Activated naive CD4-positive, alpha-beta T cell treated with anti-CD3 and anti-CD28 coated beads, Interleukin-2, amount 50 U/mL, for 72 hours (primary cell): ENCODE results near the gene HABP2. TPM values are rescaled to one million over a fixed set of nuclear protein-coding genes. Genes with fewer than 3 reads are reported as not detected.

ENCODE experiments used
- ATAC-seq, 2 donors: fragments of 150-1000 bp; cut with Tn5 transposase; 2 replicates each; pipeline ENCODE4 v1.10.0; 2021; ENCODE audit warnings: mild to moderate bottlenecking in 2 of 2, moderate library complexity in 2 of 2
- DNase-seq, 2 donors: peaks; one replicate each; pipeline ENCODE4 v3.0.0; 2021 to 2022; ENCODE audit warnings: low spot score in 2 of 2
- H3K27ac Mint-ChIP-seq, 2 donors: one replicate each; pipeline ENCODE4 v1.8.0; 2022; ENCODE audit warnings: mild to moderate bottlenecking in 2 of 2, mixed read lengths in 2 of 2
- H3K36me3 Mint-ChIP-seq, 2 donors: one replicate each; pipeline ENCODE4 v1.8.0; 2022; ENCODE audit warnings: mixed read lengths in 2 of 2
- H3K9me3 Mint-ChIP-seq, 2 donors: one replicate each; pipeline ENCODE4 v1.8.0; 2022; ENCODE audit warnings: mixed read lengths in 2 of 2
- total RNA-seq, 2 donors: library from RNA; stranded (reverse); gene quantifications; one replicate each; pipeline ENCODE4 v1.2.3, GENCODE V29; 2022

HABP2 gene
- total RNA-seq, 2 donors from 2014 or later = not detected

- ATAC-seq = no peak
- no peak overlapping the region for H3K27ac Mint-ChIP-seq
- no peaks in the 10 kb centered on the region for H3K9me3 Mint-ChIP-seq
- no peak for DNase-seq
- no peaks in the 10 kb centered on the region for H3K36me3 Mint-ChIP-seq
Observed at GRCh38 chr10:113609704-113610108, 56.9 kb downstream of the HABP2 start.

DNA sequence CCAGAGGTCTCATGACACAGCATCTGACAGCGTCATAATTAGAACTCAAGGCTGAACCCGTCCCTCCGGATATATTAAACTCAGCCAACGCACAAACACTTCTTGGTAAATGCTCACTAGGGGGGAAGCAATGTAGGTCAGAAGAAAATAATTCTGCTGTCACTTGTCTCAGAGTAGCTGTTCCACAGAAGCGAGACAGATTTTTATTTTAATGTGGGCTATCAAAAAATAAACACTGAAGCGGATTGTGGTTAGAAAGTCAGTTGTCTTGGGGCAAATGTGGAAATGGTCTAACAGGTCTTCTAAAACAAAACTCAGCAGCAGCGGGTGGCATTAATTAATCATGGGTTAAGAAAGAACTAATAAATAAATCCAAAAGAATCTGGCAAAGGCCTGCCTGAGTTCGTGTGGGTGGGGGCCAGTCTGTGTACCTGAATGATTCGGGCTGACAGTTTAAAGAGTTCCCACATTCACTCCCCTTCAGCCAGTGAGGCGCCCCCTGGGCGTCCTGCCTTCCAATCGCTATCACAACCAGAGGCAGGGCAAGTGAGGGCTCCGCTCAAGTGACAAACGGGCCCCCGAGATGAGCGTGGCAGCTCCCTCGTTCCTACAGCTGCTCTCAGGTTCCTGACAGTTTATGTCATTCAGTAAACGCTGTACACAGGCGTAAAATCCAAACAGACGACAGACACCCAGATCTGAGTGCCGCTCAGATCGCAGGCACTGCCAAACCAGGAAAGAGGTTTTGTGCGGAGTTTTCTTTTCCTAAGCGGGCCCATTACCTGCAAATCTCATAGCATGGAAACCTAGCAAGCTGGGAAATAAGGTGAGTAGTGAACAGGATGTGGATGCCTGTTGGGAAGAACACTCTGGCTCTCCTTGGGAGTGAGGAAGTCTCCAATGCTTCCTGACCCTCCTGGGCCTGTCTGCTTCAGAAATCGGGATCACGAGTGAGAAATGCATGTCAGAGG lies 58.1 kb downstream of the HABP2 start:
- H3K27ac Mint-ChIP-seq = no peak overlapping the region
- no peak for ATAC-seq

DNA sequence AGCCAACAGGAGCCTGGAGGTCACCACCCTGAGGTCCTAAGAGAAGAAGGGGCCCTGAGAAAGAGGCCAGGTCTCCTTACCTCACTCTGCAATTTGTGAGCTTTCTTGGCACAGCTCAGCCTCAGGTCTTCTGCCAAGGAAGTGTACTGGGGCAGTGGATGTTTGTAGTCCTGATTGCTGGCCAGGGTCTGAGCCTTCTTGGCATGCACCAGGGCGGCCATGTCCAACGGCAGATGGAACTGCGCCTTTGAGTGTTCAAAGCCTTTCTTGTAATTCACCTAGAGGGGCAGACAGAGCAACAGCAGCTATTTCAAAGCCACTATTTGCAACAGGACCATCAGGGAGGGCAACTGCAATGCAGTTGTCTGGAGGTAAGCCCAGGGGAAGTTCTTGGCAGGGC lies 59.3 kb downstream of the HABP2 start:
- Mint-ChIP-seq H3K27ac (no peak overlapping the region), H3K36me3 (no peaks in the 10 kb centered on the region), H3K9me3 (no peaks in the 10 kb centered on the region)
- DNase-seq (no peak), ATAC-seq (no peak)

More for the DNA sequence above, 58.1 kb downstream of the HABP2 start:
- Mint-ChIP-seq H3K9me3 (no peaks in the 10 kb centered on the region), H3K36me3 (no peaks in the 10 kb centered on the region)
- no peak for DNase-seq

DNA sequence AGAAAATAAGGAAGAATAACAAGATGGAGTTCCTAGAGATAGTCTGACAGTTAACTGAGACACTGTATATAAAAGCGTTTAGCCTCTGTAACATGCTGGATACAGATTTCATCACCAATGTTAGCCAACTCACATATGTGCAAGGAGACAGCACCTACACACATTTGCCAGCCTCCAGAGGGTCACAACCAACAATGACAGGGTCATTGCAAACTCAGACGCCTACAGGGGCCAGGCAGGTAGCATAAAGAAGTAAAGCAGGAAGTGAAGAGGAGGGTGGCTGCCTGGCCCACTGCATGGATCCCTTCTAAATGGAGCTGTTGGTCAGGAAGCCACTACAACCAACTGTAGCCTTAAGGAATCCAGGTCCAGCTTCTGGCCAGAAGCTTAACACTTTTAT lies 60.6 kb downstream of the HABP2 start:
- DNase-seq = no peak
- Mint-ChIP-seq H3K27ac (no peak overlapping the region), H3K9me3 (no peaks in the 10 kb centered on the region), H3K36me3 (no peaks in the 10 kb centered on the region)
- no peak for ATAC-seq

DNA sequence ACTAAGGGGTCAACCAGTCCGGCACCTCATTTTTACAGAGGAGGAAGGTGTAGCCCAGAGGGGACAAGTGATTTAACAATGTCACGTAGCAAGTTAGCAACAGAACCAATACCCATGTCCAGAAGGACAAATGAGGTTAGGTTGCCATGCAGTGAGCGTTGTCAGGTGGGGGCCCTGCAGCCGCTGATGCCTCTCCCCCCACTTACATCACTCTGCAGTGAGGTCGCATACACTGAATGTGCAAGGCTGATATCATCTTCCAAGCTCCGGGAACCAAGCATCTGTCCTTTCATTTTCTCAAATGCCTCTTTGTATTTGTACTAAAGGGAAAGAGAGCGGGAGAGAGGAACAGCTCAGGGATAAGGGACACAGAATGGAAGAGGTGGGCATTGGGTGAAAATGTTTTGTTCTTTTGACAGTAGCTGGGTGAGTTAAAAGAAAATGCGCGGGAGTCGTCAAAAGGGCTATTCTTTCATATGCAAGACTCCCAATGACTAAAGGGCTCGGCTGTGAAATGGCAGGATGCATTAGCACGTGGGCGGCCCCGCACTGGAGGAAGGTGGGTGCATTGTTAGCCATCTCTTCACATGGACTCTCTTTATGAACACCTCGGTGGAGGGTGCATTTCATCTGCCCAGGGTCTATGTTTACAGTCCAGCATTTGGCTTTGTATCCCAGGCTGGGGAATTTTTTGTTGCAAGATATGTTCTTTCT lies 61.3 kb downstream of the HABP2 start:
- DNase-seq (no peak), ATAC-seq (no peak)
- Mint-ChIP-seq H3K9me3 (no peaks in the 10 kb centered on the region), H3K27ac (no peak overlapping the region), H3K36me3 (no peaks in the 10 kb centered on the region)

DNA sequence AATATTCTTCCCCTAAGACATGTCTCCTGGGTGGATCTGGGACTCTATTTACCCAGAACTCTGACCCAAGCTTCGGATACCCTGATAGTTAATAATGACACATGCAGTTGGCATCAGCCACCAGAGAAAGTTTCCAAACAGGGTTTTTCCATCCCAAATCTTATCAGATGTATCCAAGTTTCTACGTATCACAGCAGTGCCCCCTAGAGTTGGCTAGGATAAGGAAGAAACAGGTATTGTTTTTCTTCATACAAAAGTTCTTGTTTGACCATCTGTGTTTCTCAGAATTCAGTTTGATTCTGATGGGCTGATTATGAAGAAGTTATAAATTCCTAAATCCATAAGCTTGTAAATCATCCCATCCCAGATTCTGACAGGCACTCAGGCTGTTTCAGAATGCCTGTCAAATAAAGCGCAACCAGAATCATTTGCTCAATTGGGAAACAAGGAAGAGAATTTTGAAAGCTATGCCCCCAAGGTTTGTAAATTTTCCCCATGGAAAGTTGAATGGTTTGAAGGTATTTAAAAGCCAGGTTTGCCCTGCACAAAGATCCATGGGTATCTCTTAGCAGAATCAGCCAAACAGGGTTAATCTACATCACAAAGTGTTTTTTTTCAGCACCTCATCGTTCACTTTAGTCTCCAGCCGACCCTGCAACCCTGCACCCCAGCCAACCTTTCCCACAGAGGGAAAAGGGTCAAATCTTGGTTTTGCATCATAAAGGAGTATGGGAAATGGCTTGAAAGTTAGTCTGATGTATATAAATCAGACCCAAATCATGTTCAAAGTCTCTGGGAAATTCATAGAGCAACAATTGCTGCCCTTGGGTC lies 63.6 kb downstream of the HABP2 start:
- no peaks in the 10 kb centered on the region for H3K36me3 Mint-ChIP-seq
- no peak overlapping the region for H3K27ac Mint-ChIP-seq
- no peak for ATAC-seq
- H3K9me3 Mint-ChIP-seq = no peaks in the 10 kb centered on the region
- DNase-seq = no peak

- Mint-ChIP-seq H3K36me3 (no peaks in the 10 kb centered on the region), H3K9me3 (no peaks in the 10 kb centered on the region), H3K27ac (no peak overlapping the region)
Observed at GRCh38 chr10:113617086-113617485, 64.2 kb downstream of the HABP2 start.

GRCh38 chr10:113618338-113618737 lies 65.5 kb downstream of the HABP2 start:
- Mint-ChIP-seq H3K9me3 (no peaks in the 10 kb centered on the region), H3K36me3 (no peaks in the 10 kb centered on the region), H3K27ac (no peak overlapping the region)
- DNase-seq (no peak), ATAC-seq (no peak)

More at GRCh38 chr10:113617086-113617485, 64.2 kb downstream of the HABP2 start:
- no peak for ATAC-seq
- no peak for DNase-seq

- Mint-ChIP-seq H3K36me3 (no peaks in the 10 kb centered on the region), H3K27ac (no peak overlapping the region), H3K9me3 (no peaks in the 10 kb centered on the region)
- no peak for DNase-seq
- no peak for ATAC-seq
Observed at GRCh38 chr10:113619401-113619800, 66.5 kb downstream of the HABP2 start.

GRCh38 chr10:113620511-113620910 lies 67.7 kb downstream of the HABP2 start:
- ATAC-seq (no peak), DNase-seq (no peak)
- Mint-ChIP-seq H3K36me3 (no peaks in the 10 kb centered on the region), H3K9me3 (no peaks in the 10 kb centered on the region), H3K27ac (no peak overlapping the region)

DNA sequence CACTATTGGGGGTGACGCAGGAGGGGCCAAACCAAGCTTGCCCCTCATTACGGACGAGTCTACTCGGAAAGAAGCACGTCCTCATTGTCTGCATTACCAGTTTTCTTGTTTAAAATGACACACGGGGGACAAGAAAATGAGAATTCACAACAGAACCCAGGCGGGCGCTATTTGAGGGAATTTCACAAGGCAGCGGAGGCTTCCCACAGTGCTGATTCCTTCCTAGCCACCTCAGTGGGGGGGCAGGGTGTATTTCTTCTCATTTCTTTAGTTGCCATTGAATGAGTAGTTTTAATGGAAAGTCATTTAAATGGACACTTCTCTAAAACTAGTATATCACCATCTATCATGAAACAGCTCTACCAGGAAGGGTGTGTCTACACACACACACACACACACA lies 68.1 kb downstream of the HABP2 start:
- no peak overlapping the region for H3K27ac Mint-ChIP-seq
- no peaks in the 10 kb centered on the region for H3K36me3 Mint-ChIP-seq
- DNase-seq = no peak
- ATAC-seq = no peak
- H3K9me3 Mint-ChIP-seq = no peaks in the 10 kb centered on the region

DNA sequence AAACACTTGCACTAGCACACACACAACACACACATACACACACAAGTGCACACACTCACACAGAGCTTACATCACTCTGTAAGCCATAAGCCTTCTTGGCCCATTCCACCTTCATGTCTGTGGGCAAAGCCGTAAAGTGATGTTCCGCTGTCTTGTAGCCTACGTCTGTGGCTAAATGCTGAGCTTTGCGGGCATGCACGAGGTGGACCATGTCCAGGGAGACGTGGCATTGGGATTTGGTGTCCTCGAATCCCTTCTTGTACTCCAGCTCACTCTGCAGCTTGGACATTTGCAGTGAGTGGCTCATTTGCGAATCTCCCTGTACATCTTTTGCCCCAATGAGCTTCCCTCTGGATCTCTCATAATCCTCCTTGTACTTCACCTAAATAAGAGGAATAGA lies 68.9 kb downstream of the HABP2 start:
- DNase-seq (no peak), ATAC-seq (no peak)
- no peak overlapping the region for H3K27ac Mint-ChIP-seq
- H3K36me3 Mint-ChIP-seq = no peaks in the 10 kb centered on the region
- no peaks in the 10 kb centered on the region for H3K9me3 Mint-ChIP-seq

GRCh38 chr10:113622831-113623230 lies 70.0 kb downstream of the HABP2 start:
- no peaks in the 10 kb centered on the region for H3K9me3 Mint-ChIP-seq

DNA sequence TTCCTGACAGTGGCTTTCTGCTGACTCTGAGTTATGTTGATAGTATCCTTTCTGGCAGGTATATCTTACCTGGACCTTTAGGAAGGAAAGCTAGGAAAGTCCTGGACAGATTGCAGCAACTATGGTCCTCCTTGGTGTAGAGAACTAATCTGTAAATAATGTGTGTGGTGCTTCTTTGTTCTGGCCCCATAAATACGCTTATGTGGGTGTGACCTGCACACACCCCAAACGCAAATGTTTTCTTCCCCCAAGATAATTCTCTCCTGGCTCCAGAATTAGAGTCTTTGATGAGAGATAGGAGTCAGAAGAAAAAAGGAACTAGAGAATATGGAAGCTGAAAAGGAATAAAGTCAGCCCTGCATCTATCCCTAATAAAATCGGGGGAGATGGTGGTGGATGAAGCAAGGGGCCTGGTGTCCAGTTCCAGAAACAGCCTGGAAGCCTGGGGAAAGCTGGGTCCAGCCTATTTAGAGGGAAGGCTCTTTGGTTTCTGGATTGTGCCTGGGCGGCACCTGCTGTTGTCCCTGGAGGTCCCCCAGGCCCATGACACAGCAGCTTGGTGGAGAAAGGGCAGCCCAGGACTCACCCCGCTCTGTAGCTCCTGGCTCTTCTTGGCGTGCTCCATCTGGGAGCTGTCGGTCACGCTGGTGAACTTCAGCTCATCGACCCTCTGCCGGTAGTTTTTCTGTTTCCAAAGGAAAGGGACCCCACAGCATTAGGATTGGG lies 72.8 kb downstream of the HABP2 start:
- no peaks in the 10 kb centered on the region for H3K36me3 Mint-ChIP-seq
- no peak overlapping the region for H3K27ac Mint-ChIP-seq
- DNase-seq (no peak), ATAC-seq (no peak)
- peaks cover 0 to 3% of the 10 kb centered on the region in 2 donors for H3K9me3 Mint-ChIP-seq

More at GRCh38 chr10:113622831-113623230, 70.0 kb downstream of the HABP2 start:
- Mint-ChIP-seq H3K36me3 (no peaks in the 10 kb centered on the region), H3K27ac (no peak overlapping the region)
- ATAC-seq (no peak), DNase-seq (no peak)

GRCh38 chr10:113626809-113627355 lies 74.0 kb downstream of the HABP2 start:
- no peak for DNase-seq
- Mint-ChIP-seq H3K9me3 (peaks cover 0 to 3% of the 10 kb centered on the region in 2 donors), H3K36me3 (no peaks in the 10 kb centered on the region), H3K27ac (no peak overlapping the region)
- no peak for ATAC-seq

DNA sequence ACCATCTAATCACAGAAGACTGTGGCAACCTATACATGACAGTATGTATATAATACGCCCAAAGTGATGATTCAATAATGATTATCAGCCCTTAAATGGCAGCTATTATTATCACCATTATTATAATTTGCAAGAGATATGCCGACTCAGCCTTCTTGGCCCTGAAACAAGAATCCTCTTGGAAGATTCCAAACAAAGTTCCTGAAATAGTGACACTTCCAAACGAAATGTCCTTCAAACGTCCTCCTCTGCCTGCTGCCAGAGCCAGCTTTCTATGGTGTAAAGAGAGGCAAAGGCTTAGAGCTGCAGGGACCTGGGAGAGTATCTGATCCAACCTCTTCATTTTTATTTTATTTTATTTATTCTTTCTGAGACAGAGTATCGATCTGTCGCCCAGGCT lies 75.0 kb downstream of the HABP2 start:
- DNase-seq (no peak), ATAC-seq (no peak)
- Mint-ChIP-seq H3K36me3 (no peaks in the 10 kb centered on the region), H3K9me3 (peaks cover 0 to 3% of the 10 kb centered on the region in 2 donors), H3K27ac (no peak overlapping the region)
